GM12878 (cell line): ENCODE data around the gene TREM1.

Experiments
- EP300 ChIP-seq, 2 experiments: fragments of 150-350 bp in 1 of 2; IDR thresholded peaks; 2 replicates each; pipeline ENCODE4 v1.6.1; 2011 to 2012; ENCODE audit warnings: low read depth in 2 of 2, low read length in 2 of 2, borderline replicate concordance in 1 of 2, improper control_type of control experiment in 1 of 2, inconsistent platforms in 1 of 2; ENCODE audit not compliant: control insufficient read depth in 1 of 2
- EZH2 ChIP-seq: IDR thresholded peaks from 2 replicates; pipeline ENCODE4 v1.6.1; 2012; ENCODE audit warnings: low read depth, mild to moderate bottlenecking, control low read depth, inconsistent platforms, low read length, borderline replicate concordance; ENCODE audit not compliant: control insufficient read depth
- HDAC2 ChIP-seq: fragments of 200-600 bp; sonication (generic); IDR thresholded peaks from 2 replicates; pipeline ENCODE4 v1.6.1; 2017
- NFIC ChIP-seq: IDR thresholded peaks from 2 replicates; pipeline ENCODE4 v1.6.1; 2012; ENCODE audit warnings: low read depth, mild to moderate bottlenecking, inconsistent platforms, low read length, moderate library complexity
- POLR2A ChIP-seq: IDR thresholded peaks from 2 replicates; pipeline ENCODE4 v1.6.1; 2011; ENCODE audit warnings: low read depth, mild to moderate bottlenecking, low read length
- POLR2AphosphoS2 ChIP-seq: IDR thresholded peaks from 2 replicates; pipeline ENCODE4 v1.6.1; 2011; ENCODE audit warnings: low read depth, mild to moderate bottlenecking, low read length, improper control_type of control experiment, moderate library complexity
- RAD21 ChIP-seq: IDR thresholded peaks from 2 replicates; pipeline ENCODE4 v1.6.1; 2011; ENCODE audit warnings: mild to moderate bottlenecking, low read depth, low read length, moderate library complexity; ENCODE audit not compliant: insufficient read depth
- TAF1 ChIP-seq: IDR thresholded peaks from 2 replicates; pipeline ENCODE4 v1.6.1; 2011; ENCODE audit warnings: mild to moderate bottlenecking, low read depth, low read length, borderline replicate concordance
- TARDBP ChIP-seq: IDR thresholded peaks from 2 replicates; pipeline ENCODE4 v1.6.1; 2016; ENCODE audit warnings: borderline replicate concordance
- TF ChIP-seq, protein P1 (sequence below): IDR thresholded peaks from 2 replicates; pipeline ENCODE4 v1.6.1; 2012; ENCODE audit warnings: mild to moderate bottlenecking, low read depth, low read length
- TF ChIP-seq, protein P2 (sequence below), 3 experiments: IDR thresholded peaks in 2 of 3; conservative IDR thresholded peaks in 1 of 3; 2 replicates each; pipeline ENCODE4 v1.5.1; 2011; ENCODE audit warnings: low read depth in 3 of 3, low read length in 3 of 3, mild to moderate bottlenecking in 3 of 3, control low read depth in 2 of 3, moderate library complexity in 2 of 3, inconsistent platforms in 1 of 3, mixed read lengths in 1 of 3; ENCODE audit not compliant: control insufficient read depth in 2 of 3, insufficient read depth in 1 of 3; ENCODE audit errors: extremely low read depth in 1 of 3
- TF ChIP-seq, protein P3 (sequence below): IDR thresholded peaks from 2 replicates; pipeline ENCODE4 v1.6.1; 2011; ENCODE audit warnings: low read depth, low read length, improper control_type of control experiment, borderline replicate concordance

DNA sequence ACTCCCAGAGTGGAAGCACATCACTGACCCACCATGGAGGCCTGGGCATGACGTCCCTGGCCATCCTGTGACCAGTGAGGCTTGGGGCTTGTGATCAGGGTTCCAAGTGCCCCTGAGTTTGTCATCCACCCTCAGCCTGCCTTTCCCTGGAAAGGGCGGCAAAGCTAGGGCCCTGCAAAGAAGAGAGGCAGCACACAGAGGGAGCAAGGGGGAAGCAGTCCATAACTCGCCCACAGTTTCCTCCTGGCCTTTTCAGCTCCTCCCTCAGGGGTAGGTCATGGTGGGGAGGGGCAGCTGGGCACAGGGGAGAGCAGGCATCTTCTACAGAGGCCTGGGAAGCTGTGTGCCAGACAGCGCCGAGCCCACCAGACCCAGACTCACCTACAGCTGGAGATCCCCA, 48.8 kb upstream of the TREM1 start, which contains the start of gene NCR2:
- TF ChIP-seq, protein P1, sequence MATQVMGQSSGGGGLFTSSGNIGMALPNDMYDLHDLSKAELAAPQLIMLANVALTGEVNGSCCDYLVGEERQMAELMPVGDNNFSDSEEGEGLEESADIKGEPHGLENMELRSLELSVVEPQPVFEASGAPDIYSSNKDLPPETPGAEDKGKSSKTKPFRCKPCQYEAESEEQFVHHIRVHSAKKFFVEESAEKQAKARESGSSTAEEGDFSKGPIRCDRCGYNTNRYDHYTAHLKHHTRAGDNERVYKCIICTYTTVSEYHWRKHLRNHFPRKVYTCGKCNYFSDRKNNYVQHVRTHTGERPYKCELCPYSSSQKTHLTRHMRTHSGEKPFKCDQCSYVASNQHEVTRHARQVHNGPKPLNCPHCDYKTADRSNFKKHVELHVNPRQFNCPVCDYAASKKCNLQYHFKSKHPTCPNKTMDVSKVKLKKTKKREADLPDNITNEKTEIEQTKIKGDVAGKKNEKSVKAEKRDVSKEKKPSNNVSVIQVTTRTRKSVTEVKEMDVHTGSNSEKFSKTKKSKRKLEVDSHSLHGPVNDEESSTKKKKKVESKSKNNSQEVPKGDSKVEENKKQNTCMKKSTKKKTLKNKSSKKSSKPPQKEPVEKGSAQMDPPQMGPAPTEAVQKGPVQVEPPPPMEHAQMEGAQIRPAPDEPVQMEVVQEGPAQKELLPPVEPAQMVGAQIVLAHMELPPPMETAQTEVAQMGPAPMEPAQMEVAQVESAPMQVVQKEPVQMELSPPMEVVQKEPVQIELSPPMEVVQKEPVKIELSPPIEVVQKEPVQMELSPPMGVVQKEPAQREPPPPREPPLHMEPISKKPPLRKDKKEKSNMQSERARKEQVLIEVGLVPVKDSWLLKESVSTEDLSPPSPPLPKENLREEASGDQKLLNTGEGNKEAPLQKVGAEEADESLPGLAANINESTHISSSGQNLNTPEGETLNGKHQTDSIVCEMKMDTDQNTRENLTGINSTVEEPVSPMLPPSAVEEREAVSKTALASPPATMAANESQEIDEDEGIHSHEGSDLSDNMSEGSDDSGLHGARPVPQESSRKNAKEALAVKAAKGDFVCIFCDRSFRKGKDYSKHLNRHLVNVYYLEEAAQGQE: no peak
- TF ChIP-seq POLR2A (no peak), HDAC2 (no peak), EZH2 (no peak), POLR2AphosphoS2 (no peak), TARDBP (no peak), EP300 (IDR thresholded peaks at IDR 0.05; ENCODE audit: borderline replicate concordance in 1 of 2, control insufficient read depth in 1 of 2, low read depth in 2 of 2, low read length in 2 of 2) (no peak), NFIC (no peak), TAF1 (no peak), RAD21 (no peak)
- TF ChIP-seq, protein P2, sequence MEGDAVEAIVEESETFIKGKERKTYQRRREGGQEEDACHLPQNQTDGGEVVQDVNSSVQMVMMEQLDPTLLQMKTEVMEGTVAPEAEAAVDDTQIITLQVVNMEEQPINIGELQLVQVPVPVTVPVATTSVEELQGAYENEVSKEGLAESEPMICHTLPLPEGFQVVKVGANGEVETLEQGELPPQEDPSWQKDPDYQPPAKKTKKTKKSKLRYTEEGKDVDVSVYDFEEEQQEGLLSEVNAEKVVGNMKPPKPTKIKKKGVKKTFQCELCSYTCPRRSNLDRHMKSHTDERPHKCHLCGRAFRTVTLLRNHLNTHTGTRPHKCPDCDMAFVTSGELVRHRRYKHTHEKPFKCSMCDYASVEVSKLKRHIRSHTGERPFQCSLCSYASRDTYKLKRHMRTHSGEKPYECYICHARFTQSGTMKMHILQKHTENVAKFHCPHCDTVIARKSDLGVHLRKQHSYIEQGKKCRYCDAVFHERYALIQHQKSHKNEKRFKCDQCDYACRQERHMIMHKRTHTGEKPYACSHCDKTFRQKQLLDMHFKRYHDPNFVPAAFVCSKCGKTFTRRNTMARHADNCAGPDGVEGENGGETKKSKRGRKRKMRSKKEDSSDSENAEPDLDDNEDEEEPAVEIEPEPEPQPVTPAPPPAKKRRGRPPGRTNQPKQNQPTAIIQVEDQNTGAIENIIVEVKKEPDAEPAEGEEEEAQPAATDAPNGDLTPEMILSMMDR (IDR thresholded peaks at IDR 0.05 in 2 of 3, conservative IDR thresholded peaks at IDR 0.05 in 1 of 3; ENCODE audit: control insufficient read depth in 2 of 3, extremely low read depth in 1 of 3, insufficient read depth in 1 of 3, low read depth in 3 of 3, low read length in 3 of 3): no peak
- TF ChIP-seq, protein P3, sequence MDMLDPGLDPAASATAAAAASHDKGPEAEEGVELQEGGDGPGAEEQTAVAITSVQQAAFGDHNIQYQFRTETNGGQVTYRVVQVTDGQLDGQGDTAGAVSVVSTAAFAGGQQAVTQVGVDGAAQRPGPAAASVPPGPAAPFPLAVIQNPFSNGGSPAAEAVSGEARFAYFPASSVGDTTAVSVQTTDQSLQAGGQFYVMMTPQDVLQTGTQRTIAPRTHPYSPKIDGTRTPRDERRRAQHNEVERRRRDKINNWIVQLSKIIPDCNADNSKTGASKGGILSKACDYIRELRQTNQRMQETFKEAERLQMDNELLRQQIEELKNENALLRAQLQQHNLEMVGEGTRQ: no peak
